ENCODE data around the gene CUL1.

Gene CUL1

DNA sequence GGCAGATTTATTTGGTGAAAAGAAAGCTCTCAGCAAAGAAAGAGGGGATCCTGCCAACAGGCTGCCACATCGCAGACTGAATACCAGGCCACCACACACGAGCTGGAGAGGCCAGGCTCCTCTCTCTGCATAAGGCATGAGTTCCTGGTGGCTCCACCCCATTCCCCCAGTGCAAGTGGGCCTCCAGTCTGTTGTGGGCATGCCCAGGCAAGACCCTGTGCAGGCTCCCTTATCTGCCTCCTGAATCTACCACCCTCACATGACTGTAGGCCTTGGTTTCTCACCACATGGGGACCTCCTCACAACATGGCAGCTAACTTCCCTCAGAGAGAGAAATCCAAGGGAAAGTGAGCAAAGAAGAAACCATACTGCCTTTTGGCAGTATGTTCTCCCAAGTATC lies 26.7 kb upstream of the CUL1 start:
- no peaks in the 10 kb centered on the region for H4K20me1 ChIP-seq (ENCODE audit: insufficient read depth, low read length)
- H3K36me3 ChIP-seq (ENCODE audit: insufficient read depth, low read length): no peaks in the 10 kb centered on the region
- DNase-seq (peak; percentile 76), ATAC-seq (ENCODE audit: insufficient read depth, low read depth) (peak; percentile 94)
- peak overlapping the region; percentile 52 for H2AFZ ChIP-seq (ENCODE audit: low read depth, low read length)
- peak overlapping the region; percentile 85 for H3K27ac ChIP-seq (ENCODE audit: low read length)
- TF ChIP-seq, protein P1, sequence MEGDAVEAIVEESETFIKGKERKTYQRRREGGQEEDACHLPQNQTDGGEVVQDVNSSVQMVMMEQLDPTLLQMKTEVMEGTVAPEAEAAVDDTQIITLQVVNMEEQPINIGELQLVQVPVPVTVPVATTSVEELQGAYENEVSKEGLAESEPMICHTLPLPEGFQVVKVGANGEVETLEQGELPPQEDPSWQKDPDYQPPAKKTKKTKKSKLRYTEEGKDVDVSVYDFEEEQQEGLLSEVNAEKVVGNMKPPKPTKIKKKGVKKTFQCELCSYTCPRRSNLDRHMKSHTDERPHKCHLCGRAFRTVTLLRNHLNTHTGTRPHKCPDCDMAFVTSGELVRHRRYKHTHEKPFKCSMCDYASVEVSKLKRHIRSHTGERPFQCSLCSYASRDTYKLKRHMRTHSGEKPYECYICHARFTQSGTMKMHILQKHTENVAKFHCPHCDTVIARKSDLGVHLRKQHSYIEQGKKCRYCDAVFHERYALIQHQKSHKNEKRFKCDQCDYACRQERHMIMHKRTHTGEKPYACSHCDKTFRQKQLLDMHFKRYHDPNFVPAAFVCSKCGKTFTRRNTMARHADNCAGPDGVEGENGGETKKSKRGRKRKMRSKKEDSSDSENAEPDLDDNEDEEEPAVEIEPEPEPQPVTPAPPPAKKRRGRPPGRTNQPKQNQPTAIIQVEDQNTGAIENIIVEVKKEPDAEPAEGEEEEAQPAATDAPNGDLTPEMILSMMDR (IDR thresholded peaks at IDR 0.05; ENCODE audit: borderline replicate concordance, extremely low read depth, low read length, poor library complexity, severe bottlenecking): no peak
- no peak for TF ChIP-seq EZH2 (IDR thresholded peaks at IDR 0.05; ENCODE audit: borderline replicate concordance, low read depth, low read length, severe bottlenecking)
- no peak overlapping the region; the same call in 1 of the 2 replicates for H3K9ac ChIP-seq (ENCODE audit: low read depth, low read length)
- peaks cover 33% of the 10 kb centered on the region for H3K4me1 ChIP-seq (ENCODE audit: insufficient read depth, low read length)
- peak overlapping the region in 1 of 2 experiments; percentile 9; a peak in 1 of 4 replicates for H3K4me3 ChIP-seq (ENCODE audit: low read depth in 1 of 2, low read length in 2 of 2)
- peaks cover 11% of the 10 kb centered on the region for H3K9me3 ChIP-seq (ENCODE audit: insufficient read depth, low read length, severe bottlenecking)
- no peaks in the 10 kb centered on the region for H3K27me3 ChIP-seq (ENCODE audit: insufficient read depth, low read length, poor library complexity)
- H3K4me2 ChIP-seq (ENCODE audit: insufficient read depth, low read length): no peak overlapping the region
- H3K79me2 ChIP-seq (ENCODE audit: insufficient read depth, low read length): no peaks in the 10 kb centered on the region

DNA sequence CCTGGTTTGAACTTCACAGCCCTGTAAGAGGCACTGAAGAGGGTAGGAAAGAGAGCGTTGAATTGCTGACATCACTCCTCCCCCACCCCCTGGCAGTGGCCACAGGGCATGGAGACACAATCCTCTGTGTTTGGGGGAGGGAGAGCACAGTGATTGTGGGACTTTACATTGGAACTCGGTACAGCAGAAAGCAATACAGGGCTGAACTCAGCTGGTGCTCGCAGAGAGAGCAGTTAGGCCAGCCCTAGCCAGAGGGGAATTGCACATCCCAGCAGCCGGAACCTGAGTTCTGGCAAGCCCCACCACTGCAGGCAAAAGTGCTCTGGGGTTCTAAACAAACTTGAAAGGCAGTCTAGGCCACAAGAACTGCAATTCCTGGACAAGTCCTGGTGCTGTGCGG lies 24.0 kb upstream of the CUL1 start:
- H3K36me3 ChIP-seq (ENCODE audit: insufficient read depth, low read length): no peaks in the 10 kb centered on the region
- no peak for TF ChIP-seq EZH2 (IDR thresholded peaks at IDR 0.05; ENCODE audit: borderline replicate concordance, low read depth, low read length, severe bottlenecking)
- TF ChIP-seq, protein P1 (IDR thresholded peaks at IDR 0.05; ENCODE audit: borderline replicate concordance, extremely low read depth, low read length, poor library complexity, severe bottlenecking): no peak
- no peaks in the 10 kb centered on the region for H3K79me2 ChIP-seq (ENCODE audit: insufficient read depth, low read length)
- no peak overlapping the region for H3K9ac ChIP-seq (ENCODE audit: low read depth, low read length)
- H3K27me3 ChIP-seq (ENCODE audit: insufficient read depth, low read length, poor library complexity): no peaks in the 10 kb centered on the region
- ATAC-seq (ENCODE audit: insufficient read depth, low read depth) (no peak), DNase-seq (no peak)
- H3K9me3 ChIP-seq (ENCODE audit: insufficient read depth, low read length, severe bottlenecking): peaks cover 11% of the 10 kb centered on the region
- H4K20me1 ChIP-seq (ENCODE audit: insufficient read depth, low read length): no peaks in the 10 kb centered on the region
- H3K4me3 ChIP-seq (ENCODE audit: low read depth in 1 of 2, low read length in 2 of 2): no peak overlapping the region
- no peak overlapping the region for H3K27ac ChIP-seq (ENCODE audit: low read length)
- no peak overlapping the region for H3K4me2 ChIP-seq (ENCODE audit: insufficient read depth, low read length)
- H2AFZ ChIP-seq (ENCODE audit: low read depth, low read length): no peak overlapping the region
- H3K4me1 ChIP-seq (ENCODE audit: insufficient read depth, low read length): peaks cover 31% of the 10 kb centered on the region

DNA sequence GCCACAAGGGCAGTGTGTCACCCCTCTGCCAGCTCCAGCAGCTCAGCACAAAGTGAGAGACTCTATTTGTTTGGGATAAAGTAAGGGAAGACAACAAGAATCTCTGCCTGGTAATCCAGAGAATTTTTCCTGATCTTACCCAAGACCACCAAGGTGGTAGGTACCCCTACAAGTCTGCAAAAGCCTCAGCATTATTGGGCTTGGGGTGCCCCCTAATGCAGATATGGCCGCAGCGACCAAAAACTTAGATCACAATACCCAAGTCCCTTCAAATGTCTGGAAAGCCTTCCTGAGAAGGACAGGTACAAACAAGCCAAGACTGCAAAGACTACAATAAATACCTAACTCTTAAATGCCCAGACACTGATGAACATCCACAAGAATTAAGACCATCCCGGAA lies 22.4 kb upstream of the CUL1 start:
- ATAC-seq (ENCODE audit: insufficient read depth, low read depth): no peak
- H3K9ac ChIP-seq (ENCODE audit: low read depth, low read length): no peak overlapping the region
- no peaks in the 10 kb centered on the region for H4K20me1 ChIP-seq (ENCODE audit: insufficient read depth, low read length)
- no peaks in the 10 kb centered on the region for H3K36me3 ChIP-seq (ENCODE audit: insufficient read depth, low read length)
- H3K27ac ChIP-seq (ENCODE audit: low read length): no peak overlapping the region
- no peak overlapping the region for H3K4me3 ChIP-seq (ENCODE audit: low read depth in 1 of 2, low read length in 2 of 2)
- H2AFZ ChIP-seq (ENCODE audit: low read depth, low read length): no peak overlapping the region
- peaks cover 15% of the 10 kb centered on the region for H3K4me1 ChIP-seq (ENCODE audit: insufficient read depth, low read length)
- H3K4me2 ChIP-seq (ENCODE audit: insufficient read depth, low read length): no peak overlapping the region
- DNase-seq: no peak
- H3K79me2 ChIP-seq (ENCODE audit: insufficient read depth, low read length): no peaks in the 10 kb centered on the region
- peaks cover 9% of the 10 kb centered on the region for H3K9me3 ChIP-seq (ENCODE audit: insufficient read depth, low read length, severe bottlenecking)
- TF ChIP-seq, protein P1 (IDR thresholded peaks at IDR 0.05; ENCODE audit: borderline replicate concordance, extremely low read depth, low read length, poor library complexity, severe bottlenecking): no peak
- TF ChIP-seq EZH2 (IDR thresholded peaks at IDR 0.05; ENCODE audit: borderline replicate concordance, low read depth, low read length, severe bottlenecking): no peak
- H3K27me3 ChIP-seq (ENCODE audit: insufficient read depth, low read length, poor library complexity): no peaks in the 10 kb centered on the region

DNA sequence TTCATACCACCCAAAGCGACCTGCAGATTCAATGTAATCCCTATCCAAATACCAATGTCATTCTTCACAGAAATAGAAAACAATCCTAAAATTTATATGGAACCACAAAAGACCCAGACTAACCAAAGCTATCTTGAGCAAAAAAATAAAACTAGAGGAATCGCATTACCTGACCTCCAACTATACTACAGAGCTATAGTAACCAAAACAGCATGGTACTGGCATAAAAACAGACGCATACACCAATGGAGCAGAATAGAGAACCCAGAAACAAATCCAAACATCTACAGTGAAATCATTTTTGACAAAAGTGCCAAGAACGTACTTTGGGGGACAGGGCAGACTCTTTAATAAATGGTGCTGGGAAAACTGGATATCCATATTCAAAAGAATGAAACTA lies 16.9 kb upstream of the CUL1 start:
- Histone ChIP-seq H3K27ac (ENCODE audit: low read length) (no peak overlapping the region), H3K36me3 (ENCODE audit: insufficient read depth, low read length) (no peaks in the 10 kb centered on the region), H3K79me2 (ENCODE audit: insufficient read depth, low read length) (no peaks in the 10 kb centered on the region), H3K9ac (ENCODE audit: low read depth, low read length) (no peak overlapping the region), H3K9me3 (ENCODE audit: insufficient read depth, low read length, severe bottlenecking) (no peaks in the 10 kb centered on the region), H3K27me3 (ENCODE audit: insufficient read depth, low read length, poor library complexity) (no peaks in the 10 kb centered on the region), H2AFZ (ENCODE audit: low read depth, low read length) (no peak overlapping the region), H3K4me3 (ENCODE audit: low read depth in 1 of 2, low read length in 2 of 2) (no peak overlapping the region), H3K4me1 (ENCODE audit: insufficient read depth, low read length) (no peaks in the 10 kb centered on the region), H3K4me2 (ENCODE audit: insufficient read depth, low read length) (no peak overlapping the region), H4K20me1 (ENCODE audit: insufficient read depth, low read length) (no peaks in the 10 kb centered on the region)
- DNase-seq (no peak), ATAC-seq (ENCODE audit: insufficient read depth, low read depth) (no peak)
- no peak for TF ChIP-seq EZH2 (IDR thresholded peaks at IDR 0.05; ENCODE audit: borderline replicate concordance, low read depth, low read length, severe bottlenecking)
- TF ChIP-seq, protein P1 (IDR thresholded peaks at IDR 0.05; ENCODE audit: borderline replicate concordance, extremely low read depth, low read length, poor library complexity, severe bottlenecking): no peak

Data from DND-41 (cell line).